Epithelial cell of prostate (primary cell): ENCODE data around the gene FRMD4A.

Experiments used
- DNase-seq: peaks from one replicate; pipeline ENCODE4 v3.0.0-alpha.2; 2011; ENCODE audit warnings: low read depth, low spot score
- H3K27ac ChIP-seq: fragments of 450-650 bp; 2 replicates; pipeline ENCODE4 v1.5.1; 2017; ENCODE audit warnings: mild to moderate bottlenecking

Gene FRMD4A

DNA sequence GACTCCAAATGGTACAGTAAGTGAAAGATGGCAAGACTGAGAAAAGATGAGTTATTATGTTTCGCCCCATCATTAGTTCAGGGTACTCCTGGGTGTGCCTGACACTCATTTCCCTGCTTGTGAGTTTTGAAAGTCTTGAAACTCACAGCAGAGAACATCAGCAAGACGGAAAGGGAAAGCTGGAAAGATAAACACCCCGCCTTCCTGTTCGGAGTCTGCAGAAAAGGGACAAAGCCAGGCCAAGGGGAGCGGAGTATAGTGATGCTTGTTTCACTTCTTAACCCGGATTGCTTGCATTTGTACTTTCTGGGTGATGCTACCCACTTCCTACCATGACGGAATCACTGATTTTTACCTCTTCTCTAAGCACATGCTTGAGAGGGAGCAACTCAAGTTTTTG, 294.5 kb downstream of the FRMD4A start:
- DNase-seq = no peak
- no peak overlapping the region for H3K27ac ChIP-seq

- no peak for DNase-seq
- no peak overlapping the region for H3K27ac ChIP-seq
These were observed 295.2 kb downstream of the FRMD4A start for GRCh38 chr10:14035506-14035905.

- no peak for DNase-seq
- no peak overlapping the region for H3K27ac ChIP-seq
These were observed 298.2 kb downstream of the FRMD4A start for GRCh38 chr10:14032406-14032998.

- H3K27ac ChIP-seq = no peak overlapping the region
- DNase-seq = no peak
These were observed 304.4 kb downstream of the FRMD4A start for GRCh38 chr10:14026325-14026724.

DNA sequence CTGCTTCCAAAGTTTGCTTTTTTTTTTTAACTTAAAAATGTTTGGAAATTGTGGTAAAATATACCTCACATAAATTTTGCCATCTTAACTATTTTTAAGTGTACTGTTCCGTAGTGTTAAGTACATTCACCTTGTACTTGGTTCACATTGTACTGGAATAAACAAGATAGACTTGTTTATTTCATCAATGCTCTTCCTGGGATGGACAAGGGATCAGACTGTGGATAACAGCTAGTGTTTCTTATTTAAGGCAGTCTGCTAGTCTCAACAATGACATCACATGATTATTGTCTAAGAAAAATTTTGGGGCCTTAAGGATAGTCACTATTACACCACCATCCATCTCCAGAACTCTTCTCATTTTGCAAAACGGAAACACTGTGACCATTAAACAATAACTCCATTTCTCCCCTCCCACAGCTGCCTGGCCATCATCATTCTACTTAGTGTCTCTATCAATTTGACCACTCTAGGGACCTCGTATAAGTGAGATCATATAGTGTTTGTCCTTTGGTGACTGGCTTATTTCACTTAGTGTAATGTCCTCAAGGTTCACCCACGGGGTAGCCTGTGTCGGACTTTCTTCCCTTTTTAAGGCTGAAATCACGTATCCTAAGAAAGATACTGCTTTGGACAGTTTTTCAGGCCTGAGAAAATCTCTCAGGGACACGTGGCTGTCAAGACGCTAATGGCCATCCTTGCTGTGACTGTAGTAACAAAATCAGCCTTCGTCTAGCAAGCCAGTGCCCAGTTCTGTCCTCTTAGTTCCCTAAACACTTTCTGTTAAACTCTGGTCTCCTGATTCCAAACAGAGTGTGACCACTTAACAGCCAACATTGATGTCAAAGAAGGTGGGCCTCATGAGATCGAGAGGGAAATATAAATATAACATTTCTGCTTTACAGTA, 305.2 kb downstream of the FRMD4A start:
- no peak overlapping the region for H3K27ac ChIP-seq
- DNase-seq = no peak

DNA sequence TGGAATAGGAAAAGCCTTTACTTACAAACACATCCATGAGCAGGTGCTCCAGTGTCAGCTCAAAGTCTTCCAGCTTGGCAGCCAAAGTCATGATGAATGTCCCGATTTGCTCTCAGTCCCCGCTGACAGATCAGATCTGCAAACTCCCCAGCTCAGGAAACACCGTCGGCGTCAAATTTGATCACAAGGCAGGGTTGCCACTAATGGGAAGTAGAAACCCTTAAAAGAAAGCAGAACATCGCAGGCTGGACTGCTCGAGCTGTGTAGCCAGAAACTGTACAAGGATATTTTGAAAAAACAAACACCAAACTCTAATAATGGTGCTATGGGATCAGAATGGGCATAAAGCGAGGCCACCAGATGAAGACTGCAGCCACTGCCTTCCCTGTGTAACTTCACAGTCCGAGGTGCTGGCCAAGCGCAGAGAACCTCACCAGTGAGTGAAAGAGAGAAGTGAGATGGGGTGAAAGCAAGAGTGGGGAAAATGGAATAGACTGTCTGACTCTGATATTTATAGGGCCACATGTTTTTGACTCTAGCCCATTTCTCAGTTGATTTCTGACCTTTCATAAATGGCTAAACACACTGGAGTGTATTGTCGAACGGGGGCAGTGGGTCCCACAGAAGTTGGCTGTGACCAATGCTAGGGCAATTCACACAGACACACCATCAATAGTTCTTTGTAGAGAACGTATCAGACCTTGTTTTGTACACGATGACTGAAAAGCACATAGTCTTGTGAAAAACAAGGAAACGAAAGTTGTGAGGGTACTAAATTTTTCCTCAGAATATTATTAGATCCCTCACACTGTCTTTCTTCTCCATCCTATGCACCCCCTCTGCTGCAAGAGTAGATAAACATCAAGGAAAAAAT, 306.2 kb downstream of the FRMD4A start:
- H3K27ac ChIP-seq = no peak overlapping the region
- DNase-seq = no peak

- H3K27ac ChIP-seq = no peak overlapping the region
- DNase-seq = no peak
These were observed 306.9 kb downstream of the FRMD4A start for GRCh38 chr10:14023673-14024328.

DNA sequence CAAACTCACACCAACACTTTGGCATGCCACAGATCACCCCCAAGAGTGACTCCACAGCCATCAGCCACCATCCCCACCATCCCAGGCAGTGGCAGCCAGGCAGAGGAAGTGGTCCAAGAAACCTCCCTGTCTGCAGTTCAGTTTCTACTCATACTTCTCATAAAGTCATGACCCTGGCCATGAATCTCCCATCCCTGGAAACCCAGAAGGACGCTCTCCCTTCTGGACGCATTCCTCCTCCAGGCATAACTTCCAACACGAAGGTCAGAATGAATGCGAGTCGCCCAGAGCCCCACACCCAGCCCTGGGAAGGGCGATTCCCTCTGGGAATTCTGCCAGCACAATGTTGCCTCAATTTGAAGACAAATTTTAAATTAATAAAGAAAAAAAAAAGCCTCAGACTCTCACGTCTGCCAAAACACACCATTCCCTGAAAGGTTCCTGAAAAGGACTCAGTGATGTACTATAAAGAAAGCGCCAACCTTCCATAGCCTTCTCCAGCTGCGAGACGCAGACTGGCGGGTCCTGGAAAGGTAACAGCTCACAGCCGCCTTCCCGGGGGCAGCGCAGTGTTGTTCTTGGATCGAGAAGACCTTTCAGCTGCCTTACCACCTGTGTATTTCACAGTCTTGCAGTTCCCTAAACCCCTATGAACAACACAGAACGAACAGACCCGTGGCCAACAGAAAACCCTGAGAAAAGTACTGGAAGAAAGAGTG, 307.6 kb downstream of the FRMD4A start:
- H3K27ac ChIP-seq = no peak overlapping the region
- DNase-seq = no peak

GRCh38 chr10:14022052-14022451, 308.7 kb downstream of the FRMD4A start:
- H3K27ac ChIP-seq = no peak overlapping the region
- no peak for DNase-seq

DNA sequence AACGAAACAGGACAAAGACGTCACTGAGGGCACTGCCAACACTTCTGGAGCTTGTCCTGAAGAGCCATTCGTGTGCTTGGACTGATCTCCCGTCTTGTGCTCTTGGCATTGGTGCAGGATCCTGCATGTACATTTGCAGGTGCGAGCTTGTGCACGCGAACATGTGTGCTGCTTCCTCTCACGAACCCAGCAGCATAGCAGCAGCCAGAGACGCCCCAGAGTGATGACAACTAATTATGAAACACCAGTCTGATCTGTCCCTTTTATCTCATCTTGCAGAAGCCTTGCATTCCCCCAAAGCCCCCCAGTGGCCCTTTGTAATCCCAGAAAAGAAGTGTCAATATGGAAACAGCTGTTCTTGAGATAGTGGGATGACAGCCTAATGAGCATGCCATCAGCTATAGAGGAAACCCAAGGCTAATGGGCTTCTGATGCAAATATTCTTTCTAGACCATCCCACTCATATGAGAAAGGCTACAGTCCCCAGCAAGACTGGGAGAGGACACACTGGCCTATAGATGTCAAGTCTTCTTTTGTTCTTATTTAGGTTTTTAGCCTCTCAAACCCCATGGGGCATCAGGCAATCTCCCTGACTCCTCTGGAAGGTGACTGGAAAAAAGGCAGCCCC, 310.6 kb downstream of the FRMD4A start:
- DNase-seq = no peak
- no peak overlapping the region for H3K27ac ChIP-seq

DNA sequence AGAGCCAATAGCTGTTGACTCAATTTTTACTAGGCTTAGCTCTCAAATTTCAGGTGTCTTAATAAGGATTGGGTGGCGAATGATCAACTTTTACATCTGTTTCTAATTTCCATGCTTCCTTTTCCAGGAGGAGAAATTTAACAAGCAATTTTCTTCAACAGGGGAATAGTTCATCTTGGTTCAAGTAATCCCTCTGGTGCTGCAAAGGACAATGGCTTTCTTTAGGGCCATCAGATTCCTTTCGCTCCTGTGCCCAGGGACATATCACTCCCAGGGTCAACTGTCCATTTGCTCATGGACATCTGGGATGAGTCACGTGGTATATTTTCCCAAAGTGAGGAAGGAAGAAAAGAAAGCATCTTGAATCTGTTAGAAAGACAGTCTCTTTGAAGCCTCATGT, 313.3 kb downstream of the FRMD4A start:
- no peak overlapping the region for H3K27ac ChIP-seq
- no peak for DNase-seq

DNA sequence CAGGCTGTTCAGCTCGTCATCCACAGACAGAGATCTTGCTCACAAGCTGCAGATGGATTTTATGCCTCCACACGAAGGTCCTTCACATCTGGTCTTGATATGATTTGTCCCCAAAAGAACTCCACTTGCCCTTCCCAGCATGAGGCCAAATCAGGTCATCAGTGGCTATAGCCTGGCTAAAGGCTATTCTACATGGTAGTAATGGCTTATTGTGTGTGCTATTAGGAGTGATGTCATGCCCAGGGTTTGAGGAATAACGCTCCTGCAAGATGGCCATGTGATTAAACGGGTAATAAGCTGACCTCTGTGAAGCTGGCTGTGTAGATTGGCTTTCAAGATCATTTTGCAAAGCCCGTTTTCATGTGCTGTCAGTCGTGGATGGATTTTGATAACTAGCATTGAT, 313.8 kb downstream of the FRMD4A start:
- no peak for DNase-seq
- H3K27ac ChIP-seq = no peak overlapping the region

DNA sequence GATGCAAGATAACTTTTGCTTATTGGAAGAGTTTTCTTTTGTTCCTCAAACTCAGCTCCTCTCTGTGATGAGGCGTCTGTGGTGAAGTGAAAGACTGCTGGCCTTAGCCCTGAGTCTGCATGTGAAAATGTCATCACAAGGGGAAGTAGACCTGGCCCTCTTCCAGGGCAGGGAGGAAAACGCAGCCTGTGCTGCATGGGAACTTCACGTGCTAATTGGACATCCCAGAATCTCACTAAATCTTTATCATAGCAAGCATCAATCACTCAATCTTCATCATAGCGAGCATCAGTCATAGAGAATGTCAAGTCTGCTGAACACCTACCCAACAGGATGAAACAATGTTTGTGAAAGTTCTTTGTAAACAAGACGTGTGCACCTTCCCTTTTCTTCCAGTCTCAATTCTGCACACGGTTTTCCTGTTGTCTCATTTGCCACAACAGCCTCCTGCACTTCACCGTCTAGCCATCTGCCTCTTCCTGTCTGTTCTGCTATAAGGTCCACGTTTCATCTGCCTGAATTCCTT, 314.6 kb downstream of the FRMD4A start:
- DNase-seq = no peak
- no peak overlapping the region for H3K27ac ChIP-seq

- no peak for DNase-seq
- no peak overlapping the region for H3K27ac ChIP-seq
These were observed 316.3 kb downstream of the FRMD4A start for GRCh38 chr10:14014423-14014822.

DNA sequence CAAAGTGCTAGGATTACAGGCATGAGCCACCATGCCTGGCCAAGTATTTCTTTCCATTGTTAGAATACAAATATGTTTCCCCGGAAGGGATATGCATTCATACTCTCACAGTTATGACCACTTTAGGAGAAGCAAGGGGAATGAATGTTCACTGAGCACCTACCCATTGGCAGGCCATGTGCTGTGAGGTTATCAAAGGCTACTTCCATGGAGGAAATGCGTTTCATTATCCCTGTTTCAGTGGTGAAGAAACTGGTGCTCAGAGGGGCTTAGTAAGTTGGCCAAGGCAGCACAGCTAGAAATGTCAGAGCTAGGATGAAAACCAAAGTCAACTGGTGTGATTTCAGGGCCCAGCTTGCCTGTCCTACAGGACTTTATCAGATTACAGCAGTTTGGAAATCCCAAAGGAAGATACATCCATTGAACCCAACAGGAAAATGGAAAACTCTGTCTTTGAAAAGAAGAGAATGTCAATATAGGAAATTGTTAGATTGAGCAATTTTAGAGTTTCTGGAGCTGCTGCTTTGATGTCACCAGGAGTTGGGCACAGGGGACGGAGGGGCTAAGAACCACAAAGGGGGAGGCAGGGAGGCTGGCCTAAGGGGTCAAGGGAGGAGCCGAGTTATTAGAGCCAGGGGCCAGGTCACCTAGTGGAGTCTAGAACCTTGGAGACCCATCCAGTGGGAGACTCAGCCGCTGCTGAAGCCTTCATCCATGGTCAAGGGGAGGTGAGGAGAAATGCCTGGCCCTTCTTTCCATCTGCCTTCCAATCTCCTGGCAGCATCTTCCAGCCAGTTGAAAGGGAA, 319.8 kb downstream of the FRMD4A start:
- H3K27ac ChIP-seq = no peak overlapping the region
- no peak for DNase-seq

DNA sequence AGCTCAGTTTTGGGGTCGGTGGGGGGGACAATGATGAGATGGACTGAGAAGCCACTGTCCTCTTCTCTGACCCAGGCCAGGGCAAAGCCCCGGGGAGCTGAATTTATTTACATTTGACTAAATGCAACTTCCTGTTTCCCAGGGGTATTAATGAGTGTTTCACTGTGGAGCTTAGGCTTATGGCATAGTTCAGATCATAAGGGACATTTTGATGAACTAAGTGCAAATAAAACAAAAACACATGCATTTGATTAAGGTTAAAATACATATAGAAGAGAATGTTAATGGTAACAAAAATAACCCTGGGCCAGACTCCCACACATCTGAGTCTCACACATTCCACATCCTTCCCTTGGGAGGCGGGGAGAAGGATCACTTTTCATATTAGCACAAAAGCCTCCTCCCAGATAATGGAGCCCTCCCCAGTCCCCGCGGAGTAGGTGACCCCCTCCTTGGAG, 320.6 kb downstream of the FRMD4A start:
- DNase-seq = no peak

GRCh38 chr10:14009371-14010100, 321.2 kb downstream of the FRMD4A start:
- H3K27ac ChIP-seq = no peak overlapping the region
- no peak for DNase-seq

More for the DNA sequence above, 320.6 kb downstream of the FRMD4A start:
- no peak overlapping the region for H3K27ac ChIP-seq

- no peak for DNase-seq
- H3K27ac ChIP-seq = no peak overlapping the region
These were observed 322.0 kb downstream of the FRMD4A start for GRCh38 chr10:14008740-14009080.
